RWPE2 (cell line): ENCODE measurements around the gene MAPK6.

Experiments used
- ATAC-seq: fragments of 200-7000 bp; cut with Tn5 transposase; 3 replicates; pipeline ENCODE4 v1.9.1; 2021; ENCODE audit warnings: low read depth
- DNase-seq: peaks from one replicate; pipeline ENCODE4 v3.0.0-alpha.2; 2020; ENCODE audit warnings: low spot score
- H3K27ac ChIP-seq: fragments of 450-650 bp; 2 replicates; pipeline ENCODE4 v1.5.1; 2017; ENCODE audit warnings: mild to moderate bottlenecking; ENCODE audit not compliant: poor library complexity, severe bottlenecking
- H3K27me3 ChIP-seq: fragments of 250-450 bp; sonication (Bioruptor Pico); 2 replicates; pipeline ENCODE4 v1.5.1; 2021; ENCODE audit warnings: mild to moderate bottlenecking, moderate library complexity; ENCODE audit not compliant: insufficient read depth, poor library complexity, severe bottlenecking
- H3K36me3 ChIP-seq: fragments of 250-450 bp; sonication (Bioruptor Pico); 2 replicates; pipeline ENCODE4 v1.5.1; 2020; ENCODE audit warnings: low read depth, mild to moderate bottlenecking, moderate library complexity
- H3K4me1 ChIP-seq: fragments of 250-450 bp; sonication (Bioruptor Pico); 2 replicates; pipeline ENCODE4 v1.5.1; 2021; ENCODE audit warnings: mild to moderate bottlenecking, moderate library complexity; ENCODE audit not compliant: insufficient read depth, poor library complexity, severe bottlenecking
- H3K4me3 ChIP-seq: fragments of 250-450 bp; sonication (Bioruptor Pico); 2 replicates; pipeline ENCODE4 v1.5.1; 2021; ENCODE audit warnings: mild to moderate bottlenecking, moderate library complexity; ENCODE audit not compliant: severe bottlenecking
- H3K9me3 ChIP-seq: fragments of 250-450 bp; sonication (Bioruptor Pico); 2 replicates; pipeline ENCODE4 v1.5.1; 2021; ENCODE audit warnings: mild to moderate bottlenecking, moderate library complexity; ENCODE audit not compliant: severe bottlenecking
- TF ChIP-seq, protein P1 (sequence below): fragments of 450-650 bp; IDR thresholded peaks from one replicate; pipeline ENCODE4 v1.5.1; 2017; ENCODE audit warnings: mild to moderate bottlenecking, moderate library complexity; ENCODE audit not compliant: poor library complexity, severe bottlenecking

Gene MAPK6

DNA sequence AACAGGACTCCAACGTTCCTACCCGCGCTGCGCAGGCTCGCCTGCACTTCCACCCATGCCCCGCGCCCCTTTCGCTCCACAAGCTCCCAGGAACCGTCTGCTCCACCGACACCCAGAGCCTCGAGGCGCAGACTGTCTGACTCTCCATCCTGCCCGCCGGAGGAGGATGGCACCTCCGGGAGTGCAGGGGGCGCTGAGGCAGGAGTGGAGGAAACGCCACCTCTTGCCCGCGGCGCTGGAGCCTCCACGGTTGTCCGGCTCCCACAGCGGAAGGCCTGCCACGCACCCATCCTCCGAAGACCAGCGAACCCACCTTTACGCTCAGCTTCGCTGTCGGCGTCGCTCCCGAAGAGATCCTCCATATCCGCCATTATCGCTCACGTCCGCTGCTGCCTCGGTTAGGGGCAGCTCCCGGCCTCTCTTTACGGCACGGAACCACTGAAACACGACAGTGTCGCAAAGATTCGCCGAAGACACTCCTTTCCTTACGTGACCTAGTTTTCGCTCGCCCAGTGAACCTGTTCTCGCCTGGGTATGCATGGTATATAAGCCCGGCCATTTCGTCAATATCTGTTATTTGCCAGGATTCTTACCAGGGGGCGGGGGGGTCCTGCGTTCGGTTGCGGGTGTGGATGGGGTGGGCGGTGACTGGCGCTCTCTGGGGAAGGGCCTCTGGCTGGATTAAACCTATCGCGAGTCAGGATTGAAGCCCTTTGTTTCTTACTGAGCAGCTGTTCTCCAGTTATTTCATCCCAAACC lies 47.5 kb upstream of the MAPK6 start, which contains the start of gene LEO1:
Gene LEO1 (minus strand): TSS at position 404 of the 759 bp plus-strand sequence. CDS start 33 bp downstream, at position 371.
- DNase-seq (peak; percentile 99), ATAC-seq (peak; percentile 82)
- Histone ChIP-seq H3K4me1 (peaks cover 16% of the 10 kb centered on the region), H3K4me3 (peak within 1 kb of the TSS; percentile 62), H3K27me3 (no peaks in the 10 kb centered on the region), H3K9me3 (peaks cover 10% of the 10 kb centered on the region), H3K36me3 (peaks cover 23% of the 10 kb centered on the region), H3K27ac (peak within 1 kb of the TSS; percentile 71)
- TF ChIP-seq, protein P1, sequence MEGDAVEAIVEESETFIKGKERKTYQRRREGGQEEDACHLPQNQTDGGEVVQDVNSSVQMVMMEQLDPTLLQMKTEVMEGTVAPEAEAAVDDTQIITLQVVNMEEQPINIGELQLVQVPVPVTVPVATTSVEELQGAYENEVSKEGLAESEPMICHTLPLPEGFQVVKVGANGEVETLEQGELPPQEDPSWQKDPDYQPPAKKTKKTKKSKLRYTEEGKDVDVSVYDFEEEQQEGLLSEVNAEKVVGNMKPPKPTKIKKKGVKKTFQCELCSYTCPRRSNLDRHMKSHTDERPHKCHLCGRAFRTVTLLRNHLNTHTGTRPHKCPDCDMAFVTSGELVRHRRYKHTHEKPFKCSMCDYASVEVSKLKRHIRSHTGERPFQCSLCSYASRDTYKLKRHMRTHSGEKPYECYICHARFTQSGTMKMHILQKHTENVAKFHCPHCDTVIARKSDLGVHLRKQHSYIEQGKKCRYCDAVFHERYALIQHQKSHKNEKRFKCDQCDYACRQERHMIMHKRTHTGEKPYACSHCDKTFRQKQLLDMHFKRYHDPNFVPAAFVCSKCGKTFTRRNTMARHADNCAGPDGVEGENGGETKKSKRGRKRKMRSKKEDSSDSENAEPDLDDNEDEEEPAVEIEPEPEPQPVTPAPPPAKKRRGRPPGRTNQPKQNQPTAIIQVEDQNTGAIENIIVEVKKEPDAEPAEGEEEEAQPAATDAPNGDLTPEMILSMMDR: peak; percentile 79

DNA sequence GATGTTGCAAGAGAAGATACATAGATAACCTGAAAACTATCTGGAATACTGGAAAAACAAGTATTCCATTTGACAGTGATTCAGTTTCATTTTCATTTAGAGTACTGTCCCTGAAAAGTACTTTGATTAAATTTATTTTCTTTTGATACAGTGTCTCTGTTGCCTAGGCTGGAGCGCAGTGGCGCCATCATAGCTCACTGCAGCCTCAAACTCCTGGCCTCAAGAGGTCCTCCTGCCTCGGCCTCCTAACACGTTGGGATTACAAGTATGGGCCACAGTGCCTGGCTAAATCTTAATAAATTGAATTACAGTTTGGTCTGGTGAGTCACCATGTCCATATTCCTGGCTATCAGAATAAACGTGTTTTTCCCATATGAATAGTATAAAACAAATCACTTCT lies 45.8 kb upstream of the MAPK6 start:
- ATAC-seq (no peak), DNase-seq (no peak)
- no peaks in the 10 kb centered on the region for H3K27me3 ChIP-seq
- no peak overlapping the region for H3K27ac ChIP-seq
- H3K36me3 ChIP-seq: peaks cover 8% of the 10 kb centered on the region
- TF ChIP-seq, protein P1: no peak
- H3K4me1 ChIP-seq: peaks cover 16% of the 10 kb centered on the region
- H3K4me3 ChIP-seq: no peak overlapping the region
- H3K9me3 ChIP-seq: peaks cover 1% of the 10 kb centered on the region

DNA sequence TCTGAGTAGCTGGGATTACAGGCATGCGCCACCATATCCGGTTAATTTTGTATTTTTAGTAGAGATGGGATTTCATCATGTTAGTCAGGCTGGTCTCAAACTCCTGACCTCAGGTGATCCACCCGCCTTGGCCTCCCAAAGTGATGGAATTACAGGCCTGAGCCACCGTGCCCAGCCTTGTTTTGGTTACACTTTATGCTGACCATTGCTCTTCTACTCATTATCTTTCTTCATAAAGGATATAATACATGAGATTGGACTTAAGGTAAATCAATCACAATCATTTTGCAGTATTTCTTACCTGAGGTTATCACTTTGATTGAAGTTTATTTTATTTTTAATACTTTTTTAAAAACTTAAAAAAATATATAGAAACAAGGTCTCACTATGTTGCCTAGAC lies 45.2 kb upstream of the MAPK6 start:
- peaks cover 7% of the 10 kb centered on the region for H3K36me3 ChIP-seq
- H3K4me3 ChIP-seq: no peak overlapping the region
- ATAC-seq (no peak), DNase-seq (no peak)
- no peaks in the 10 kb centered on the region for H3K27me3 ChIP-seq
- TF ChIP-seq, protein P1: no peak
- peaks cover 1% of the 10 kb centered on the region for H3K9me3 ChIP-seq
- no peak overlapping the region for H3K27ac ChIP-seq
- H3K4me1 ChIP-seq: peaks cover 16% of the 10 kb centered on the region

DNA sequence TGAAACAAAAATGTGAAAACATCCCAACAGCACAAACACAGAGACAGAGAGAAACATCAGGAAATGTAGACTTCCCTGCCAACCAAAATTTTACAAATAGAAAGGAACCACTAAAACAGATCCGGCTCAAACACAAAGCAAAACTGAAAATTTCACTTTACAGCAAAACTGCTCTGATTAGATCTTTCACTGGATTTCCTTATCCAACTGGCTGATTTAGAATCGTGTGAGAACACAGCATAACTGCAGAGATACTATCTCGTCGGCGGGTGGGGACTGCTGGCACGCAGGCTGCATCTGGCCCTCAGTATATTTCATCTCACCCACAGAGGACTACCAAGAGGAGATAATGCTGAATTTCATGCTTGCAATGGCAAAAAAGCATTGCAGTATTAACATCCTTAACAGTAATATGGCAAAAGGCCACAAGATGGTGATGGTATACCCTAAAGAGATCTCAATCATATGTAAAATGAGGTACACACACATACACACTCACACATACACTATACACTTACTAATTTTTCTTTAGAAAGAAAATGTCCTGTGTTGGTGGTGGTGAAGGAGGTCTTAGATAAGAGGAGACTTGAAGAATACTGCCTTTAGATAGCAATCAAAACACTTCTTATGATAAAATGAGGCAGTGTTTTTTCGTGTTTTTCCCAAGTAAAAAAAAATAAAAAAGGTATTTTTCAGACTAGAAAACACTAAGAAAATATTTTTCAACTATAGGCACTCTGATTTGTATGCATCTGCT lies 36.8 kb upstream of the MAPK6 start:
- DNase-seq (no peak), ATAC-seq (peak; percentile 91)
- H3K4me1 ChIP-seq: peaks cover 23% of the 10 kb centered on the region
- TF ChIP-seq, protein P1: peak; percentile 99
- H3K4me3 ChIP-seq: peak overlapping the region; percentile 1
- no peaks in the 10 kb centered on the region for H3K27me3 ChIP-seq
- no peaks in the 10 kb centered on the region for H3K9me3 ChIP-seq
- peak overlapping the region; percentile 82 for H3K27ac ChIP-seq
- no peaks in the 10 kb centered on the region for H3K36me3 ChIP-seq
